ENCODE measurements around the gene PSMA5. TPM values are rescaled to one million over a fixed set of nuclear protein-coding genes. Genes with fewer than 3 reads are reported as not detected.

PSMA5 gene
- total RNA-seq, 1 experiment from 2014 or later, result 169 TPM

- no peaks in the 10 kb centered on the region for H3K79me2 ChIP-seq (ENCODE audit: insufficient read depth, low read length)
- POLR2A ChIA-PET, result no interaction called here
- peaks cover 31% of the 10 kb centered on the region for H3K27me3 ChIP-seq (ENCODE audit: insufficient read depth, low read length)
- RAD21 ChIA-PET (ENCODE audit: low non-redundant PET in 1 of 2, low total read pairs in 2 of 2, uncharacterized antibody in 2 of 2, unreplicated experiment in 2 of 2), result no interaction called here
- H3K4me3 ChIP-seq (replicated peaks in 1 of 2; ENCODE audit: low read depth in 1 of 2, low read length in 2 of 2), result no peak overlapping the region
- no peaks in the 10 kb centered on the region for H3K36me3 ChIP-seq (ENCODE audit: control insufficient read depth in 1 of 2, insufficient read depth in 2 of 2, low read length in 2 of 2)
- no peak overlapping the region for H3K27ac ChIP-seq (ENCODE audit: low read depth, low read length)
- H2AFZ ChIP-seq (ENCODE audit: low read depth, low read length, poor library complexity, severe bottlenecking), result no peak overlapping the region
- H3K9me3 ChIP-seq (ENCODE audit: control insufficient read depth in 1 of 2, insufficient read depth in 1 of 2, low read depth in 1 of 2, low read length in 2 of 2), result no peaks in the 10 kb centered on the region
- no peaks in the 10 kb centered on the region for H4K20me1 ChIP-seq (ENCODE audit: insufficient read depth)
- CTCF ChIA-PET, result no interaction called here
- H3K4me2 ChIP-seq (ENCODE audit: low read length), result no peak overlapping the region
- H3K9ac ChIP-seq (ENCODE audit: low read length), result no peak overlapping the region
- H3K9me2 ChIP-seq (ENCODE audit: insufficient read depth), result no peaks in the 10 kb centered on the region
- DNase-seq (ENCODE audit: low read depth, low spot score) (no peak), ATAC-seq (no peak)
- BruUV-seq (replicated peaks), result no TSS peak
- intact Hi-C loops (cut with micrococcal nuclease), result no loop called here
- TF ChIP-seq POLR2AphosphoS5 (IDR thresholded peaks at IDR 0.05; ENCODE audit: low read depth, low read length), result no peak
- TF ChIP-seq FOSL1 (IDR thresholded peaks at IDR 0.05; ENCODE audit: low read depth), result no peak
- no peak for TF ChIP-seq RAD21 (IDR thresholded peaks at IDR 0.05; ENCODE audit: low read depth)
- TF ChIP-seq YY1 (IDR thresholded peaks at IDR 0.05; ENCODE audit: extremely low read depth, insufficient replicate concordance, low read depth, low read length), result no peak
- TF ChIP-seq POLR2A (IDR thresholded peaks at IDR 0.05; ENCODE audit: borderline replicate concordance, extremely low read depth, insufficient read depth, insufficient read length), result no peak
- TF ChIP-seq TCF7L2 (IDR thresholded peaks at IDR 0.05; ENCODE audit: borderline replicate concordance, extremely low read depth, insufficient read depth, insufficient read length), result no peak
- no peak for TF ChIP-seq MAX (IDR thresholded peaks at IDR 0.05)
- TF ChIP-seq ZNF274 (IDR thresholded peaks at IDR 0.05; ENCODE audit: low read depth, low read length), result no peak
- no peak for TF ChIP-seq EZH2 (IDR thresholded peaks at IDR 0.05)
- no peak for TF ChIP-seq REST (IDR thresholded peaks at IDR 0.05; ENCODE audit: low read depth)
- no peak for TF ChIP-seq SIN3A (IDR thresholded peaks at IDR 0.05; ENCODE audit: low read depth)
- no peak for TF ChIP-seq CBX3 (IDR thresholded peaks at IDR 0.05; ENCODE audit: low read depth)
- no peak for TF ChIP-seq ATF3 (IDR thresholded peaks at IDR 0.05)
- H3K4me1 ChIP-seq (ENCODE audit: control insufficient read depth in 1 of 2, insufficient read depth in 2 of 2, low read length in 2 of 2), result peaks cover 0 to 10% of the 10 kb centered on the region in 2 experiments; a peak in 1 of 4 replicates
Measured at GRCh38 chr1:109467301-109467777, 41.1 kb upstream of the PSMA5 start.

Measured in HCT116 (cell line).